Measurements from ENCODE around the gene HIGD2B.
"Not testable (repeated sequence)": the region's sequence is repeated elsewhere in the genome, so short reads cannot be mapped to it uniquely, and the experiment has no call there.

HIGD2B gene

GRCh38 chr15:72671525-72671924, 14.5 kb downstream of the HIGD2B start:
- DNase-seq: no peak

GRCh38 chr15:72670656-72671352, 15.2 kb downstream of the HIGD2B start:
- peak; percentile 75 for DNase-seq

GRCh38 chr15:72669803-72670202, 16.2 kb downstream of the HIGD2B start:
- DNase-seq: not testable (repeated sequence)

- DNase-seq: not testable (repeated sequence)
Observed at GRCh38 chr15:72665706-72666105, 20.3 kb downstream of the HIGD2B start.

- not testable (repeated sequence) for DNase-seq
Observed at GRCh38 chr15:72663931-72664330, 22.1 kb downstream of the HIGD2B start.

GRCh38 chr15:72661081-72661480, 24.9 kb downstream of the HIGD2B start:
- DNase-seq: not testable (repeated sequence)

GRCh38 chr15:72656014-72656413, 30.0 kb downstream of the HIGD2B start:
- not testable (repeated sequence) for DNase-seq

GRCh38 chr15:72654397-72654796, 31.6 kb downstream of the HIGD2B start, which contains the start of gene GOLGA6B:
TSS of gene GOLGA6B (plus strand) at chr15:72654697. CDS start at chr15:72654738, 41 bp downstream.
- DNase-seq: not testable (repeated sequence)

- DNase-seq: not testable (repeated sequence)
Observed at GRCh38 chr15:72648631-72649253, 37.2 kb downstream of the HIGD2B start.

GRCh38 chr15:72642271-72642670, 43.7 kb downstream of the HIGD2B start:
- not testable (repeated sequence) for DNase-seq

- not testable (repeated sequence) for DNase-seq
Observed at GRCh38 chr15:72639759-72640483, 46.1 kb downstream of the HIGD2B start.

GRCh38 chr15:72636519-72637282, 49.3 kb downstream of the HIGD2B start:
- peak; percentile 72 for DNase-seq

- not testable (repeated sequence) for DNase-seq
Observed at GRCh38 chr15:72629068-72629570, 56.9 kb downstream of the HIGD2B start.

GRCh38 chr15:72628249-72629067, 57.5 kb downstream of the HIGD2B start:
- peak; percentile 12 for DNase-seq

- not testable (repeated sequence) for DNase-seq
Observed at GRCh38 chr15:72626153-72626552, 59.8 kb downstream of the HIGD2B start.
